WI38 (cell line): ENCODE results near the gene ASCC1.
"Not testable (repeated sequence)": the region's sequence is repeated elsewhere in the genome, so short reads cannot be mapped to it uniquely, and the experiment has no call there.

Experiments used
- H3K4me3 ChIP-seq: 2 replicates; pipeline ENCODE4 v1.5.1; 2011; ENCODE audit warnings: low read depth, mild to moderate bottlenecking, control low read depth, low read length
- CTCF ChIP-seq: IDR thresholded peaks from 2 replicates; pipeline ENCODE4 v1.5.1; 2012; ENCODE audit warnings: low read depth, mild to moderate bottlenecking, control low read depth, low read length

ASCC1 gene

GRCh38 chr10:72226418-72227027 is 10.4 kb upstream of the ASCC1 start:
- no peak for TF ChIP-seq CTCF
- H3K4me3 ChIP-seq: no peak overlapping the region

GRCh38 chr10:72224191-72224590 is 8.1 kb upstream of the ASCC1 start:
- not testable (repeated sequence) for H3K4me3 ChIP-seq

DNA sequence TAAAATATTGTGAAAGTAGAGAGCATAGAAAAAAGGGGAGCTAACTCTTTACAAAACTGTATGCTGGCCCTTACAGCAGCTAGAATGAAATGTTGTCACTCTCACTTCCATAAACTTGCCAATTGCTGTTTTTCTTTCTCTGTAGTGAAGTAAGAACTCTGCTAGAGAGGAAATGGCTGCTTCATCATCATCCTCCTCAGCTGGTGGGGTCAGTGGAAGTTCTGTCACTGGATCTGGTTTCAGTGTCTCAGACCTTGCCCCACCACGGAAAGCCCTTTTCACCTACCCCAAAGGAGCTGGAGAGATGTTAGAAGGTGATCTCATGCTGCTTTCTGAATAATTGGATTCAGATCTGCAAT is 7.6 kb upstream of the ASCC1 start:
- no peak for TF ChIP-seq CTCF
- no peak overlapping the region for H3K4me3 ChIP-seq

DNA sequence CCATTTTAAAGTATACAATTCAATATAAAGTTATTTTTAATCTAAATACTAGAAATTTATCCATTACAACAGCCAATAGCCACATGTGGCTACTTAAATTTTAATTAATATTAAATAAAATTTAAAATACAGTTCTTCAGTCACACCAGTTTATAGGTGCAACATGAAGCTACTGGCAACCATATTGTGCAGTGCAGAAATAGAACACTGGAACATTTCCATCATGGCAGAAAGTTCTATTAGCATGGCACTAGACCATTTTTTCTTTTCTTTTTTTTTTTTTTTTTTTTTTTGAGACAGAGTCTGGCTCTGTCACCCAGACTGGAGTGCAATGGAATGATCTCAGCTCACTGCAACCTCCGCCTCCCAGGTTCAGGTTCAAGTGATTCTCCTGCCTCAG is 5.2 kb upstream of the ASCC1 start:
- no peak overlapping the region for H3K4me3 ChIP-seq
- no peak for TF ChIP-seq CTCF

DNA sequence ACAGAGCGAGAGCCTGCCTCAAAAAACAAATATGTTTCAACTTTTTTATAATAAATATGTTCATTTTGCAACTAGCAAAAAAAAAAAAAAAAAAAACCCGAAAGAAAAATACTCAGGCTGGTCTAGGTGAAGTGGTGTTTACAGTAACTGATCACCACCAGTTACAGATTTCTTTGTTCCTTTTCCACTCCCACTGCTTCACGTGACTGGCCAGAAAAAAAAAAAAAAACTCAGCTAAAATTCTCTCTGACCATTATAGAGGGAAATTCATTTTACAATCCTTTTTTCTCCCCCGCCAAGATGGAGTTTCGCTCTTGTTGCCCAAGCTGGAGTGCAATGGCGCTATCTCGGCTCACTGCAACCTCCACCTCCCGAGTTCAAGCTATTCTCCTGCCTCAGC is 4.6 kb upstream of the ASCC1 start:
- H3K4me3 ChIP-seq: no peak overlapping the region
- no peak for TF ChIP-seq CTCF

DNA sequence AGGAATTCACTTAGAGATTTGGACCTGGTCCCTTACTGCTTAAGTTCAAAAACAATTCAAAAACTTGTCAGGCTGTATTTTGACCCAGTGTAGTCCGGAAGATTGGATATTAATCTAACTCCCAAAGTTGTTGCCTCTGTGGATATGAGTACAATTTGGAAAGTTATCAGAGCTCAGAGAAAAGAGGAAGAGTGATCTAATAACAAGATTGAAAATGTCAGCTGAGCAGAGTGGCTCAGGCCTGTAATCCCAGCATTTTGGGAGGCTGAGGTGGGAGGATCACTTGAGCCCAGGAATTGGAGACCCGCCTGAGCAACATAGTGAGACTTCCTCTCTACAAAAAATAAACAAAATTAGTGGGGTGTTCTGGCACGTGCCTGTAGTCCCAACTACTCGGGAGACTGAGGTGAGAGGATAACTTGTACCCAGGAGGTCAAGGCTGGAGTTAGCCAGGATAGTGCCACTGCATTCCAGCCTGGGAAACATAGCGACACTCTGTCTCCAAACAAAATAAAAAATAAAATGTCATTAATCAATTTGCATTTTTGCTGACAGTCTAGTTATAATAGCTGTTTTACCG is 3.2 kb upstream of the ASCC1 start:
- TF ChIP-seq CTCF: no peak
- H3K4me3 ChIP-seq: no peak overlapping the region

GRCh38 chr10:72218726-72219125 is 2.6 kb upstream of the ASCC1 start:
- no peak overlapping the region for H3K4me3 ChIP-seq
- TF ChIP-seq CTCF: no peak

GRCh38 chr10:72218325-72218724 is 2.2 kb upstream of the ASCC1 start:
- H3K4me3 ChIP-seq: no peak overlapping the region
- TF ChIP-seq CTCF: no peak

DNA sequence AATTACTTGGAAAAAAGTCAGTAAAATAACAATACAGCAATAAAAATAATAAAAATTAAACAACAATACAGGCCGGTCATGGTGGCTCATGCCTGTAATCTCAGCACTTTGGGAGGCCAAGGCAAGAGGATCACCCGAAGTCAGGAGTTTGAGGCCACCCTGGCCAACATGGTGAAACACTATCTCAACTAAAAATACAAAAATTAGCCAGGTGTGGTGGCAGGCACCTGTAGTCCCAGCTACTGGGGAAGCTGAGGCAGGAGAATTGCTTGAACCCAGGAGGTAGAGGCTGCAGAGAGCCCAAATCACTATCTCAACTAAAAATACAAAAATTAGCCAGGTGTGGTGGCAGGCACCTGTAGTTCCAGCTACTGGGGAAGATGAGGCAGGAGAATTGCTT is 4.2 kb downstream of the ASCC1 start:
- not testable (repeated sequence) for H3K4me3 ChIP-seq

DNA sequence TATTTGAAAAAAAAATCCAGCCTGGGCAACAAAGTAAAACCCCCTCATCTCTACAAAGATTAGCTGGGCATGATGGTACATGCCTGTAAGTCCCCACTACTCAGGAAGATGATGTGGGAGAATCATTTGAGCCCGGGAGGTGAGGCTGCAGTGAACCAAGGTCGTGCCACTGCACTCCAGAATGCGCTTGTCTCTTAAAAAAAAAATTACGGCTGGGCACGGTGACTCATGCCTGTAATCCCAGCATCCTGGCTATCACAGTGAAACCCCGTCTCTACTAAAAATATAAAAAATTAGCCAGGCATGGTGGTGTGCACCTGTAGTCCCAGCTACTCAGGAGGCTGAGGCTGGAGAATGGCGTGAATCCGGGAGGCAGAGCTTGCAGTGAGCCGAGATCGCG is 4.7 kb downstream of the ASCC1 start:
- H3K4me3 ChIP-seq: not testable (repeated sequence)

DNA sequence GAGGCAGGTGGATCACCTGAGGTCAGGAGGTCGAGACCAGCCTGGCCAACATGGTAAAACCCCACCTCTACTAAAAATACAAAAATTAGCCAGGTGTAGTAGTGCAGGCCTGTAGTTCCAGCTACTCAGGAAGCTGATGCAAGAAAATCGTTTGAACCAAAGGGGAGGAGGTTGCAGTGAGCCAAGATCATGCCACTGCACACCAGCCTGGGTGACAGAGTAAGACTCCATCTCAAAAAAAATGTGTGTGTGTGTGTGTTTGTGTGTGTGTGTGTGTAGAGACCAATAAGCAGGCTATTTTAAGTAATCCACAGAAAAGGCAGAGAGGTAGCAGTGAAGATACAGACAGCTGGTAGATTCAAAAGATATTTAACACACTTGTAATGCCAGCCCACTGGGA is 7.5 kb downstream of the ASCC1 start:
- H3K4me3 ChIP-seq: not testable (repeated sequence)
